Fibroblast of lung (primary cell): ENCODE data around the gene ZNF25. TPM values are rescaled to one million over a fixed set of nuclear protein-coding genes. Genes with fewer than 3 reads are reported as not detected.
"Not testable (repeated sequence)": the region's sequence is repeated elsewhere in the genome, so short reads cannot be mapped to it uniquely, and the experiment has no call there.

Experiments
- DNase-seq, 2 donors: peaks; one replicate each; pipeline versions ENCODE4 v3.0.0 to v3.0.0-alpha.2; 2010; ENCODE audit warnings: low read depth in 2 of 2
- H2AFZ ChIP-seq: 2 replicates; pipeline ENCODE4 v1.5.1; 2012; ENCODE audit warnings: low read length, control low read depth, inconsistent platforms
- H3K27ac ChIP-seq: 2 replicates; pipeline ENCODE4 v1.5.1; 2011; ENCODE audit warnings: low read length, control low read depth; ENCODE audit not compliant: insufficient read depth
- H3K27me3 ChIP-seq: 2 replicates; pipeline ENCODE4 v1.5.1; 2011; ENCODE audit warnings: mild to moderate bottlenecking, low read length; ENCODE audit not compliant: control insufficient read depth, insufficient read depth
- H3K36me3 ChIP-seq: 2 replicates; pipeline ENCODE4 v1.5.1; 2011; ENCODE audit warnings: low read length; ENCODE audit not compliant: control insufficient read depth, insufficient read depth
- H3K4me1 ChIP-seq: 2 replicates; pipeline ENCODE4 v1.5.1; 2011; ENCODE audit warnings: low read length; ENCODE audit not compliant: control insufficient read depth, insufficient read depth; ENCODE audit errors: extremely low read depth
- H3K4me2 ChIP-seq: 2 replicates; pipeline ENCODE4 v1.5.1; 2011; ENCODE audit warnings: low read length, control low read depth; ENCODE audit not compliant: insufficient read depth; ENCODE audit errors: extremely low read depth
- H3K4me3 ChIP-seq, 4 experiments: fragments of 200-600 bp in 1 of 4; sonication (generic) in 1 of 4; replicated peaks in 1 of 4; 2 replicates each; pipeline ENCODE4 v1.5.1; 2011 to 2016; ENCODE audit warnings: low read length in 4 of 4, low read depth in 3 of 4, mild to moderate bottlenecking in 3 of 4, control low read depth in 2 of 4, inconsistent platforms in 1 of 4, mixed read lengths in 1 of 4; ENCODE audit not compliant: insufficient read depth in 1 of 4; ENCODE audit errors: control extremely low read depth in 1 of 4
- H3K79me2 ChIP-seq: 2 replicates; pipeline ENCODE4 v1.5.1; 2012; ENCODE audit warnings: mild to moderate bottlenecking, low read length, inconsistent platforms; ENCODE audit not compliant: control insufficient read depth, insufficient read depth
- H3K9ac ChIP-seq: 2 replicates; pipeline ENCODE4 v1.5.1; 2011; ENCODE audit warnings: mild to moderate bottlenecking, low read length, control low read depth; ENCODE audit not compliant: insufficient read depth
- H3K9me3 ChIP-seq: 2 replicates; pipeline ENCODE4 v1.5.1; 2012; ENCODE audit warnings: low read depth, low read length; ENCODE audit not compliant: control insufficient read depth, insufficient read depth
- H4K20me1 ChIP-seq: 2 replicates; pipeline ENCODE4 v1.5.1; 2011; ENCODE audit warnings: low read length; ENCODE audit not compliant: control insufficient read depth, insufficient read depth; ENCODE audit errors: extremely low read depth
- CTCF ChIP-seq, 2 donors: IDR thresholded peaks in 1 of 2; conservative IDR thresholded peaks in 1 of 2; 1 replicate in 1 of 2; 2 replicates in 1 of 2; pipeline ENCODE4 v1.5.1; 2011 to 2012; ENCODE audit warnings: low read length in 2 of 2, control low read depth in 1 of 2, inconsistent platforms in 1 of 2, low read depth in 1 of 2, mild to moderate bottlenecking in 1 of 2
- EZH2 ChIP-seq: IDR thresholded peaks from 2 replicates; pipeline ENCODE4 v1.5.1; 2012; ENCODE audit warnings: low read length, control low read depth, mild to moderate bottlenecking; ENCODE audit errors: missing control alignments
- polyA plus RNA-seq, 2 donors: library from polyadenylated mRNA; depleted of rRNA in 1 of 2; stranded (reverse) in 1 of 2; unstranded in 1 of 2; fragments of >200 nt; gene quantifications; 2 replicates each; pipeline ENCODE4 v1.2.1, GENCODE V29; 2011 to 2012; ENCODE audit warnings: missing spikeins in 1 of 2
- total RNA-seq: library from RNA; depleted of rRNA; stranded (reverse); fragments of >200 nt; gene quantifications from 2 replicates; pipeline ENCODE4 v1.2.1, GENCODE V29; 2014

ZNF25 gene
- total and polyA plus RNA-seq, 2 donors (not counting 1 experiment from before 2014, with no cell fraction given): 12.0 to 18.5 TPM

DNA sequence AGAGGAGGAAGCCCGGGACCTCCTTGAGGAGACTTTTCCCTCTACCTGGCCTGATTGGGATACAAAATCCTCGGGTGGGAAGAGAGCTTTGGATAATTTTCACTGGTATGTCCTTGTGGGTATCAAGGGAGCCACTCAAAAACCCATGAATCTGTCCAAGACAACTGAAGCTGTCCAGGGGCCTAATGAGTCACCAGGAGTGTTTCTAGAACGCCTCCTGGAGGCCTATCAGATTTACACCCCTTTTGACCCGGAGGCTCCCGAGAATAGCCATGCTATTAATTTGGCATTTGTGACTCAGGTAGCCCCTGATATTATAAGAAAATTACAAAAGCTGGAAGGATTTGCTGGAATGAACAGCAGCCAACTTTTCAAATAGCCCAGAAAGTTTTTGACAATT, 38.6 kb downstream of the ZNF25 start:
- Histone ChIP-seq H3K36me3 (no peaks in the 10 kb centered on the region), H3K9ac (no peak overlapping the region), H3K9me3 (no peaks in the 10 kb centered on the region), H3K4me2 (no peak overlapping the region), H3K4me3 (no peak overlapping the region), H3K27me3 (no peaks in the 10 kb centered on the region), H3K27ac (no peak overlapping the region), H3K79me2 (no peaks in the 10 kb centered on the region), H3K4me1 (no peaks in the 10 kb centered on the region), H4K20me1 (no peaks in the 10 kb centered on the region), H2AFZ (no peak overlapping the region)
- no peak for DNase-seq
- TF ChIP-seq CTCF (conservative IDR thresholded peaks at IDR 0.05 in 1 of 2, IDR thresholded peaks at IDR 0.05 in 1 of 2; ENCODE audit: low read depth in 1 of 2, low read length in 2 of 2) (no peak), EZH2 (no peak)

DNA sequence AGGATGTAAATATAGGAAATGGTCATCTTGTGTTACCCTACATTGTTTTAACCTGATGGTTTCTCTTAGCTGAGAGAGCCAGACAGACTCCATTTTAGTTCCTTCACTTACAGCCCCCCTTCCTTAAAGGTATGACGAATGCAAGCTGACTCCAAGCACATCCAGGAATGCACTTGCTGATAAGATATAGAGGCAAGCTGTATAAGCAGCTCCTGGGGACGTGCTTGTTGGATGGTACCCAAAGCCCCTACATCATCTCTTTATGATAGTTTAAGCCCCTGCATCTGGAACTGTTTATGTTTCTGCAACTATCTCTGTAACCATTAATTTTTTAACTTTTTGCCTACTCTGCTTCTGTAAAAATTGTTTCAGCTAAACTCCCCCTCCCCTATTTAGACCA, 41.7 kb downstream of the ZNF25 start:
- Histone ChIP-seq H3K9ac (no peak overlapping the region), H2AFZ (no peak overlapping the region), H3K4me1 (no peaks in the 10 kb centered on the region), H3K9me3 (no peaks in the 10 kb centered on the region), H3K4me3 (no peak overlapping the region), H3K36me3 (no peaks in the 10 kb centered on the region), H4K20me1 (no peaks in the 10 kb centered on the region), H3K4me2 (no peak overlapping the region), H3K27me3 (no peaks in the 10 kb centered on the region), H3K27ac (no peak overlapping the region), H3K79me2 (no peaks in the 10 kb centered on the region)
- no peak for DNase-seq
- TF ChIP-seq CTCF (conservative IDR thresholded peaks at IDR 0.05 in 1 of 2, IDR thresholded peaks at IDR 0.05 in 1 of 2; ENCODE audit: low read depth in 1 of 2, low read length in 2 of 2) (no peak), EZH2 (no peak)

DNA sequence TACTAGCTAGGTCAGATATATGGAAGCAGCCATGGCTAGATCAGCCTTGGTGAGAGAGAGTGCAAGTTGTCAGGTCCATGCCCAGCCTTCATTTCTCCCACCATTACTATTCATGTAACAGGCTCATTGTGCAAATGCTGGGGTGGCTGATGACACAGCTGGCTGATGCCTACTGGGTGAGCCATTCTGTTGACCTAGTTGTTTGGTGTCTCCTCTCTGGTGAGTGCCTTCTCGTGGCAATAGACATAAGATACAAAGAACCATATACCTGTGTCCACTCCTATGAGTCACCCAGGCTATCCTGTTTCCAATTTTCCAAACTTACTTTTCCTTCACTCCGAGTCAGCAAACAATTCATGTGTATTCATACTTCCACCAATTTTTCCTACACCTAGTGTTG, 46.0 kb downstream of the ZNF25 start:
- H3K4me3 ChIP-seq: no peak overlapping the region
- no peak for DNase-seq
- H3K27ac ChIP-seq: no peak overlapping the region
- no peaks in the 10 kb centered on the region for H3K4me1 ChIP-seq
- no peak overlapping the region for H3K4me2 ChIP-seq
- H3K9ac ChIP-seq: no peak overlapping the region
- H3K36me3 ChIP-seq: no peaks in the 10 kb centered on the region
- H3K27me3 ChIP-seq: no peaks in the 10 kb centered on the region
- no peaks in the 10 kb centered on the region for H3K9me3 ChIP-seq
- TF ChIP-seq EZH2 (no peak), CTCF (conservative IDR thresholded peaks at IDR 0.05 in 1 of 2, IDR thresholded peaks at IDR 0.05 in 1 of 2; ENCODE audit: low read depth in 1 of 2, low read length in 2 of 2) (no peak)
- H2AFZ ChIP-seq: no peak overlapping the region
- no peaks in the 10 kb centered on the region for H3K79me2 ChIP-seq
- no peaks in the 10 kb centered on the region for H4K20me1 ChIP-seq

GRCh38 chr10:37908165-37908564, 68.3 kb downstream of the ZNF25 start:
- H3K4me1 ChIP-seq, H4K20me1 ChIP-seq, H3K36me3 ChIP-seq, H2AFZ ChIP-seq, H3K79me2 ChIP-seq, DNase-seq, H3K27ac ChIP-seq, H3K9me3 ChIP-seq, H3K9ac ChIP-seq, H3K27me3 ChIP-seq, H3K4me3 ChIP-seq, H3K4me2 ChIP-seq: not testable (repeated sequence)
